ENCODE data around the gene KCTD10. TPM values are rescaled to one million over a fixed set of nuclear protein-coding genes. Genes with fewer than 3 reads are reported as not detected.

KCTD10 gene
- total RNA-seq, 1 donor from 2014 or later = 21.5 TPM

- Histone ChIP-seq H3K27ac (replicated peaks) (no peak overlapping the region), H3K4me1 (no peaks in the 10 kb centered on the region), H3K9me3 (replicated peaks) (no peaks in the 10 kb centered on the region), H3K36me3 (peaks cover 91% of the 10 kb centered on the region), H3K27me3 (ENCODE audit: low read depth) (no peaks in the 10 kb centered on the region), H3K4me3 (no peak overlapping the region)
- intact Hi-C loops (cut with micrococcal nuclease) = no loop called here
- no peak for TF ChIP-seq CTCF (IDR thresholded peaks at IDR 0.05; ENCODE audit: borderline replicate concordance)
- no peak for DNase-seq
These were observed 17.9 kb upstream of the KCTD10 start for GRCh38 chr12:109495012-109495411.

- peaks cover 91% of the 10 kb centered on the region for H3K36me3 ChIP-seq
- no peak for TF ChIP-seq CTCF (IDR thresholded peaks at IDR 0.05; ENCODE audit: borderline replicate concordance)
- intact Hi-C loops (cut with micrococcal nuclease) = no loop called here
These were observed 17.3 kb upstream of the KCTD10 start for GRCh38 chr12:109494348-109494881.

GRCh38 chr12:109493938-109494337 is 16.8 kb upstream of the KCTD10 start:
- Histone ChIP-seq H3K4me1 (no peaks in the 10 kb centered on the region), H3K27me3 (ENCODE audit: low read depth) (no peaks in the 10 kb centered on the region), H3K4me3 (no peak overlapping the region), H3K27ac (replicated peaks) (no peak overlapping the region), H3K9me3 (replicated peaks) (no peaks in the 10 kb centered on the region), H3K36me3 (peaks cover 91% of the 10 kb centered on the region)
- intact Hi-C loops (cut with micrococcal nuclease) = no loop called here
- no peak for DNase-seq
- no peak for TF ChIP-seq CTCF (IDR thresholded peaks at IDR 0.05; ENCODE audit: borderline replicate concordance)

More at GRCh38 chr12:109494348-109494881, 17.3 kb upstream of the KCTD10 start:
- Histone ChIP-seq H3K27me3 (ENCODE audit: low read depth) (no peaks in the 10 kb centered on the region), H3K4me1 (no peaks in the 10 kb centered on the region), H3K9me3 (replicated peaks) (no peaks in the 10 kb centered on the region), H3K4me3 (no peak overlapping the region), H3K27ac (replicated peaks) (no peak overlapping the region)
- no peak for DNase-seq

- intact Hi-C loops (cut with micrococcal nuclease) = no loop called here
These were observed 16.0 kb upstream of the KCTD10 start for GRCh38 chr12:109493090-109493489.

GRCh38 chr12:109492371-109492770 is 15.3 kb upstream of the KCTD10 start:
- no peak for DNase-seq
- H3K36me3 ChIP-seq = peaks cover 91% of the 10 kb centered on the region

More at GRCh38 chr12:109493090-109493489, 16.0 kb upstream of the KCTD10 start:
- no peaks in the 10 kb centered on the region for H3K9me3 ChIP-seq (replicated peaks)
- H3K4me3 ChIP-seq = no peak overlapping the region
- peak overlapping the region; percentile 47 for H3K27ac ChIP-seq (replicated peaks)
- H3K27me3 ChIP-seq (ENCODE audit: low read depth) = no peaks in the 10 kb centered on the region
- H3K36me3 ChIP-seq = peaks cover 91% of the 10 kb centered on the region
- DNase-seq = no peak
- TF ChIP-seq CTCF (IDR thresholded peaks at IDR 0.05; ENCODE audit: borderline replicate concordance) = no peak
- H3K4me1 ChIP-seq = no peaks in the 10 kb centered on the region

More at GRCh38 chr12:109492371-109492770, 15.3 kb upstream of the KCTD10 start:
- H3K4me1 ChIP-seq = no peaks in the 10 kb centered on the region
- H3K4me3 ChIP-seq = no peak overlapping the region
- intact Hi-C loops (cut with micrococcal nuclease) = no loop called here
- H3K27ac ChIP-seq (replicated peaks) = no peak overlapping the region
- TF ChIP-seq CTCF (IDR thresholded peaks at IDR 0.05; ENCODE audit: borderline replicate concordance) = no peak
- no peaks in the 10 kb centered on the region for H3K9me3 ChIP-seq (replicated peaks)
- no peaks in the 10 kb centered on the region for H3K27me3 ChIP-seq (ENCODE audit: low read depth)
